WTC11 (cell line): ENCODE measurements around the gene CACNG4. TPM values are rescaled to one million over a fixed set of nuclear protein-coding genes. Genes with fewer than 3 reads are reported as not detected.

Source experiments
- ATAC-seq: fragments of 200-7000 bp; cut with Tn5 transposase; 2 replicates; pipeline ENCODE4 v1.10.0; 2021; ENCODE audit warnings: mild to moderate bottlenecking, moderate library complexity
- CTCF ChIA-PET: fragments of 300-600 bp; sonication (Branson Sonifier 250); formaldehyde crosslinking; loops from one replicate; lab custom pipeline; 2021; ENCODE audit warnings: antibody characterized with exemption; lab: Charles Lee
- POLR2A ChIA-PET: fragments of 350-600 bp; sonication (Branson Sonifier 250); formaldehyde crosslinking; loops from one replicate; lab custom pipeline; 2021; ENCODE audit warnings: antibody characterized with exemption; lab: Charles Lee
- DNase-seq: peaks from one replicate; pipeline ENCODE4 v3.0.0; 2021; ENCODE audit warnings: low spot score
- H3K27ac Mint-ChIP-seq: 2 replicates; pipeline ENCODE4 v1.8.0; 2021; ENCODE audit warnings: mixed read lengths
- H3K27me3 Mint-ChIP-seq: 2 replicates; pipeline ENCODE4 v1.8.0; 2021; ENCODE audit warnings: low read depth, mild to moderate bottlenecking, moderate library complexity, mixed read lengths
- H3K36me3 Mint-ChIP-seq: 2 replicates; pipeline ENCODE4 v1.8.0; 2021; ENCODE audit warnings: mixed read lengths
- H3K4me1 Mint-ChIP-seq: 2 replicates; pipeline ENCODE4 v1.8.0; 2022; ENCODE audit warnings: mixed read lengths
- H3K4me3 Mint-ChIP-seq: 2 replicates; pipeline ENCODE4 v1.8.0; 2021; ENCODE audit warnings: mild to moderate bottlenecking, moderate library complexity, mixed read lengths
- H3K9me3 Mint-ChIP-seq: 2 replicates; pipeline ENCODE4 v1.8.0; 2021; ENCODE audit warnings: mixed read lengths
- AFF4 ChIP-seq: sonication (generic); formaldehyde crosslinking; IDR thresholded peaks from 2 replicates; pipeline ENCODE4 v1.8.1; 2023; ENCODE audit warnings: mild to moderate bottlenecking, missing genetic modification reagents, borderline replicate concordance
- ATF1 ChIP-seq: sonication (generic); formaldehyde crosslinking; IDR thresholded peaks from 2 replicates; pipeline ENCODE4 v1.8.1; 2023; ENCODE audit warnings: mild to moderate bottlenecking, moderate library complexity, missing genetic modification reagents
- ERG ChIP-seq: fragments of 250-450 bp; sonication (Bioruptor Pico); IDR thresholded peaks from 2 replicates; pipeline ENCODE4 v1.8.0; 2021; ENCODE audit warnings: mild to moderate bottlenecking
- ETV6 ChIP-seq: sonication (generic); formaldehyde crosslinking; IDR thresholded peaks from 2 replicates; pipeline ENCODE4 v1.8.1; 2022; ENCODE audit warnings: mild to moderate bottlenecking, missing genetic modification reagents
- FOXP1 ChIP-seq: sonication (generic); formaldehyde crosslinking; IDR thresholded peaks from 2 replicates; pipeline ENCODE4 v1.8.0; 2022; ENCODE audit warnings: missing genetic modification reagents, mild to moderate bottlenecking, moderate library complexity, borderline replicate concordance
- GABPB1 ChIP-seq: sonication (generic); formaldehyde crosslinking; IDR thresholded peaks from 2 replicates; pipeline ENCODE4 v1.8.1; 2023; ENCODE audit warnings: mild to moderate bottlenecking, missing genetic modification reagents
- GRHL2 ChIP-seq: fragments of 250-450 bp; sonication (Bioruptor Pico); IDR thresholded peaks from 2 replicates; pipeline ENCODE4 v1.8.0; 2022; ENCODE audit warnings: mild to moderate bottlenecking, moderate library complexity; ENCODE audit not compliant: insufficient replicate concordance, severe bottlenecking
- GTF2I ChIP-seq: fragments of 250-450 bp; sonication (Bioruptor Pico); conservative IDR thresholded peaks from 2 replicates; pipeline ENCODE4 v1.4.0; 2021; ENCODE audit warnings: mild to moderate bottlenecking
- IRF2 ChIP-seq: sonication (generic); formaldehyde crosslinking; IDR thresholded peaks from 2 replicates; pipeline ENCODE4 v1.8.0; 2022; ENCODE audit warnings: low read depth, missing genetic modification reagents, borderline replicate concordance
- JUN ChIP-seq: sonication (generic); formaldehyde crosslinking; IDR thresholded peaks from 2 replicates; pipeline ENCODE4 v1.8.0; 2023; ENCODE audit warnings: mild to moderate bottlenecking, missing genetic modification reagents
- NFATC4 ChIP-seq: fragments of 250-450 bp; sonication (Bioruptor Pico); IDR thresholded peaks from 2 replicates; pipeline ENCODE4 v1.9.0; 2021; ENCODE audit warnings: mild to moderate bottlenecking
- OVOL2 ChIP-seq: fragments of 250-450 bp; sonication (Bioruptor Pico); IDR thresholded peaks from 2 replicates; pipeline ENCODE4 v1.9.0; 2021; ENCODE audit warnings: mild to moderate bottlenecking, borderline replicate concordance
- PREB ChIP-seq: sonication (generic); formaldehyde crosslinking; IDR thresholded peaks from 2 replicates; pipeline ENCODE4 v1.8.1; 2022; ENCODE audit warnings: mild to moderate bottlenecking, missing genetic modification reagents, moderate library complexity, borderline replicate concordance
- SMAD3 ChIP-seq: sonication (generic); formaldehyde crosslinking; IDR thresholded peaks from 2 replicates; pipeline ENCODE4 v1.8.0; 2022; ENCODE audit warnings: missing genetic modification reagents, mild to moderate bottlenecking, borderline replicate concordance
- ZNF138 ChIP-seq: sonication (generic); formaldehyde crosslinking; conservative IDR thresholded peaks from 2 replicates; pipeline ENCODE4 v1.8.1; 2022; ENCODE audit warnings: mild to moderate bottlenecking, moderate library complexity, missing genetic modification reagents
- ZNF219 ChIP-seq: sonication (generic); formaldehyde crosslinking; IDR thresholded peaks from 2 replicates; pipeline ENCODE4 v1.8.0; 2023; ENCODE audit warnings: missing genetic modification reagents, mild to moderate bottlenecking, borderline replicate concordance
- ZNF232 ChIP-seq: sonication (generic); formaldehyde crosslinking; IDR thresholded peaks from 2 replicates; pipeline ENCODE4 v1.8.0; 2022; ENCODE audit warnings: mild to moderate bottlenecking, missing genetic modification reagents
- ZNF317 ChIP-seq: sonication (generic); formaldehyde crosslinking; IDR thresholded peaks from 2 replicates; pipeline ENCODE4 v1.8.1; 2023; ENCODE audit warnings: low read depth, mild to moderate bottlenecking, moderate library complexity, missing genetic modification reagents, borderline replicate concordance
- ZNF396 ChIP-seq: fragments of 250-450 bp; sonication (Bioruptor Pico); IDR thresholded peaks from 2 replicates; pipeline ENCODE4 v1.8.0; 2021; ENCODE audit warnings: mild to moderate bottlenecking, moderate library complexity, borderline replicate concordance
- total RNA-seq: library from RNA; stranded (reverse); gene quantifications from 3 replicates; pipeline ENCODE4 v1.2.3, GENCODE V29; 2021

CACNG4 gene
- total RNA-seq, 1 experiment from 2014 or later: 3.4 TPM

- ATAC-seq: peak; percentile 54
- H3K9me3 Mint-ChIP-seq: peaks cover 4% of the 10 kb centered on the region
- no peaks in the 10 kb centered on the region; the same call in 1 of the 2 replicates for H3K27me3 Mint-ChIP-seq
- CTCF ChIA-PET: interaction anchor here (0.7 to 1.8 kb wide), 5 partner anchors 8 to 103 kb away, joined by 3 to 12 read pairs (median 4); no protein-coding TSS in a partner anchor
- TF ChIP-seq ZNF396 (CRISPR knock-in tag): no peak
- no peak for TF ChIP-seq ATF1 (CRISPR knock-in tag)
- no peak for TF ChIP-seq ETV6 (CRISPR knock-in tag)
- no peak for TF ChIP-seq ZNF317 (CRISPR knock-in tag)
- TF ChIP-seq SMAD3 (CRISPR knock-in tag): no peak
- no peak for TF ChIP-seq GABPB1 (CRISPR knock-in tag)
- TF ChIP-seq PREB (CRISPR knock-in tag): no peak
- no peak for TF ChIP-seq OVOL2
- no peak for TF ChIP-seq IRF2
- no peak for TF ChIP-seq NFATC4 (CRISPR knock-in tag)
- no peak for TF ChIP-seq ERG (CRISPR knock-in tag)
- TF ChIP-seq AFF4 (CRISPR knock-in tag): no peak
- no peak for TF ChIP-seq GTF2I
- no peak for TF ChIP-seq ZNF219 (CRISPR knock-in tag)
- TF ChIP-seq GRHL2 (CRISPR knock-in tag): no peak
- no peak for TF ChIP-seq JUN (CRISPR knock-in tag)
- no peak for TF ChIP-seq ZNF232 (CRISPR knock-in tag)
- TF ChIP-seq FOXP1: no peak
- no peak for TF ChIP-seq ZNF138 (CRISPR knock-in tag)
- 0 out of 2 replicates have a peak overlapping the region, but pooled peaks have one; percentile 18 for H3K27ac Mint-ChIP-seq
- POLR2A ChIA-PET: no interaction called here
- no peak overlapping the region for H3K4me3 Mint-ChIP-seq
- peaks cover 2% of the 10 kb centered on the region; the same call in 1 of the 2 replicates for H3K36me3 Mint-ChIP-seq
- DNase-seq: no peak
- H3K4me1 Mint-ChIP-seq: peaks cover 19% of the 10 kb centered on the region
Observed at GRCh38 chr17:66944351-66945146, 20.0 kb upstream of the CACNG4 start.
